Fibroblast of skin of scalp (primary cell): ENCODE data around the gene SDK2.

Experiments
- DNase-seq: peaks from one replicate; pipeline ENCODE4 v3.0.0-alpha.2; 2013

Gene SDK2

DNA sequence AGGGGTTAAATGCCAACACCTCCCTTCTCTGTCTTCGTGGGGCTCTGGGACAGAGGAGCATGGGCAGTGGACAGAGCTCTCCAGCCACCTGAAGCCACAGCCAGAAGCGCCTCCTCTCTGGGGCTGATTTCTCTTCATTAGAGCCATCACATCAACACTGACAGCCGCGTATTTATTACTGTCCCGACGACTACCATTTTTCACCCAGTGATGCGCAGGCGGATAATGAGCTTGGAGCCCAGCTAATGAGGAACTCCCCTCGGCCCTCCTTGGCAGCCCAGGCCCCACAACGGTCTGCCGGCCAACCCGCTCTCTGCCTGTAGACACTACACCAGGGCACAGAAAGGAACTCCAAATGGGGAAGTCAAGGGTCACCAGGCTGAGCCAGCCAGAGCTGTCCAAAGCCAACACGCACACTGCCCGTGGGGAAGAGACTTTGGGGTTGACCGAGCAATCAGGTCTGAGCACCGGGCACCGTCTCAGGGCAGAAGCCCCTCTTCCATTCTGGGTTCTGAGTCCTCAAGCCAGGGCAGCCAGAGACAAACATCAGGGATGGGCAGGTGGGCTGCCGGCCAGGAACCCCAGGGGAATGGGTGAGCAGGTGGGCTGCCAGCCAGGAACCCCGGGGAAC lies 13.2 kb downstream of the SDK2 start:
- no peak for DNase-seq

- DNase-seq: no peak
These were observed 13.7 kb downstream of the SDK2 start for GRCh38 chr17:73630531-73630930.

DNA sequence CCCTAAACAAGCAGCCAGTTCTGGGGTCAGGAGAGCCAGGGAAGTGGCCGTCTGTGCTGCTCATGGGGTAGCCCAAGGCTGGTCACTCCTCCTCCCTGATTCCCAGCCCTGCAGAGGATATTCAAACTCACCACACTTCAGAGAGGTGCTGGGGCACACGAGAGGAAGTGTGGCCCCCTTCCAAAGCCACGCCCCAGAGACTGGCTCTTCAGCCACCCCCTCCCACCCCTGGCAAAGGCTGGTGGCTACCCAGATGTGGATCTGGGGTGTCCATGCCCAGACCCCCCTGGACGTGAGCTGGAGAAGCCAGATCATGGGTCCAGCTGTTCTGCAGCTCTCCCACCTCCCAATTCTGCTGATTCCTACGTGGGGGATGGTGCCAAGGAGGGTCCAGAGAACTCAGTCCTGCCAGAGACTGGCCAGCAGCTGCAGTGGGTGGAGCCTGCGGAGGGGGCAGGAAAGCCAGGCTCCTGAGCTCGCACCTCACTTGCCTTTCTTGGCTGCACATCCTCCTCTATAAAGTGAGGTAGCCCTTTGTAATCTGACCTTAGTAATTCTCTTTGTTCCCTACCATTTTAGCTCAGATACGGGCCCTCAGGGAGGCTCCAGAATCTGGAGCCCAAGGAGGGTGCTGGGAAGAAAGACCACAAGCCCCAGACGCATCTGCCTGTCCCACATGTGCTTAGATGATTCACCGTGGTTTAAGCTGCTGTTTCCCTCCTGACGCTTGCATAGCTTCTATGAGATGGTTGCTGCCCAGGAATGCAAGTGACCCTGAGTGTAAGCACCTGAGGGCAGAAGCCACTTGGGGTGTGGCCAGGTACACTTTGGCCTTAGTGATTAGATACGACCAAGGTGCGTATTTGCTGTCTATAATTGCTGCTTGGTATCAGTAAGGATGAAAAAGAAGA lies 15.3 kb downstream of the SDK2 start:
- no peak for DNase-seq

DNA sequence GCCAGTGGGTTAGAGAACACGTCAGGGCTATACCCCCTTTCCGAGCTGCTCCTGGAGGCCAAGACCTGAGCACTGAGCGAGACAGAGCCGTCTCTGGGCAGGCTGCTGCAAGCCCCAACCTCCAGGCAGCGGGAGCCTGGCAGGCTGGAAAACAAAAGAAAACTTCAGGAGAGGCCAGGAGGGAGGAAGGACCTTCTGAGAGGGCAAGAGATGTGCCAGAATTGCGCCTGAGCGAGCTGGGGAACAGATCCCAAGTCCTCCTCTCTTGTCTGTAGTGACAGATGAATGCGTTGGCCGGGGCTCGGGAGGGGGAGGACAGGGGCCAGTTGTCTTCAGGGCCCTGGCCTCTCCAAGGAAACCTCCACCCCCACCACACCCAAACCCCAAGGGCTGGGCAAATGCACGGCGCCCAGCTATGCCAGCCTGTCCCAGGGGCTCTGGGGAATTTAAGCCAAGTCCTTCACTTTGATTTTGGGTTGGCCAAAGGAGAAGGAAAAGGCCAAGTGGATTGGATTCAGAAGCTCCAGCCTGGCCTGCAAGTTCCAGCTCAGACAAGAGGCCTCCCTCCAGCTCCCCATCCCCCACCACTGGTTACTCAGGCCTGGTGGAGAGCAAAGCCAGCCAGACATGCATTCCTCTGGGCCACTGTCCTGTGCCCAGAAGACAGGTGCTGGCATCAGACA lies 18.1 kb downstream of the SDK2 start:
- DNase-seq: no peak

GRCh38 chr17:73625006-73625405 lies 19.2 kb downstream of the SDK2 start:
- no peak for DNase-seq

DNA sequence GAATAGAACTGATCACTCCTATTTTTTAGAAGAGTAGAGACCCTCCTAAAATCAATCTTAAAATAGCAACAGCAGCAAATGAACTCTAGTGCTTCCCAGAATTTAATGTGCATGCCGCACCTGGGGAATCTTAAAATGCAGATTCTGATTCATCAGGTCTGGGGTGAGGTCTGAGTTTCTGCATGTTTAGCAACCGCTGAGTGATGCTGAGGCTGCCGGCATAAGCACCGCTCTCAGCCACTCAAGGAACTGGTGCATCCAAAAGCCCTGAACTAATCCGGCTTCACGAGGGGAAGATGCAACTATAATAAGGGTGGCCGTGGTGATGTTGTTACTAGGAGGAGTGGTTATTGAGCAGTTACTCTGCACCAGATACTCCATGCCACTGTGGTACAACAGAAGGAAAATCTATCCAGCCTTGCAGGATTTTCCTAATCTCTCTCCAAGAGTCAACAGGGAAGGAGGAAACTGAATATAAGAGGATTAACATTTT lies 19.7 kb downstream of the SDK2 start:
- DNase-seq: no peak

GRCh38 chr17:73623818-73624217 lies 20.4 kb downstream of the SDK2 start:
- DNase-seq: no peak

DNA sequence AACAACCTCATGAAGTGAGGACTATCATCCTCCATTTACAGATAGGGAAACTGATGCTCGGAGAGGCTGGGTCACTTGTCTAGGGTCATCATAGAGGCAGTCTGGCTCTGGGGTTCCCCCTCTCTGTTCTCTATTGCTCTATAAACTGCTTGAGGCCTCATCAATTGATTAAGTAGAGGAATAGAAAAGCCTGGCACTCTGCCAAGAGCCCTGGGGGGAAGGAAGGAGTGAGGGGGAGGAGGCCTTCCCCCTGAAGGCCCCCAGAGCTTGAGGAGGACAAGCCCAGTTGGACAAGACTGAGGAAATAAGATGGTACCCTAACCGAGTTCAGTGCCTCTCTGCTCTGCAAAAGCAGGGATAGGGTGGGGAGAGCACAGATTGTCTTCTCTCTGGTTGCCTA lies 21.0 kb downstream of the SDK2 start:
- no peak for DNase-seq

DNA sequence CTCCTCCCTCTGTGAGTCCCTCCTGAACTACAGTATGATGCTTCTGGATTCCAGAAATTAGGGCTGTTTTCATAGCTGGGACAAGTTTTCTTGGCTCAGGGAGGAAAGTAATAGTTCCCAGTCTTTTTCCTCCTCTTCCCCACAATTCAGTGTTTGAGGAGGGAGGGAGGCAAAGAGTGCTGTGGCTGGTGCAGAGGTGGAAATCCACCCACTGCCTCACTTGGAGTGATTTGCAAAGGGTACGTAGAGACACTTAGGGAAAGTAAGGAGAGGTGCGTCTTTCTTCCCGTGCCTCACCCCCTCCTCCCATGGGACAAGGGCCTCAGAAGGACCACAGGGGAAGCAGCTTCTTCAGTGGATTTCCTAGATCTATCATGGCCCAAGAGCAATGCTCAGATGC lies 21.9 kb downstream of the SDK2 start:
- no peak for DNase-seq

- no peak for DNase-seq
These were observed 22.6 kb downstream of the SDK2 start for GRCh38 chr17:73621685-73622084.

GRCh38 chr17:73620414-73620813 lies 23.8 kb downstream of the SDK2 start:
- no peak for DNase-seq

DNA sequence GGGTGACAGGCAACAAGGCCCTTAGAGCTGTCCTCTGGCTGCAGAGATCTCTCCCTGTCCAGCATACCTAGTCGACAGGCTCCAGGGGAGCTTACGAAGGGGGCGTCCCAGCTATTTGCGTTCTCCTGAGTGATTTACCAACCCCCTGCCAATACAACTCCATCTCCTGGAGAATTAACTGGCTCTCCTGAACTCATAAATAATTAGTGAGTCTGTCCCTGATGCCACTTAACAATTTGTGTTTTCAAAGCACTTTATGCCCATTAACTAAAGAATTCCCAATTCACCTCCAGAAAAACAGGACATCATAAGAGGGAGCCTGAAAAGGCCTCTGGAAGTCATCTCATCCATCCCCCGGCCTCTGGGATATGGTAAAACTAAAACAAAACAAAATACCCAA lies 26.7 kb downstream of the SDK2 start:
- no peak for DNase-seq

GRCh38 chr17:73616873-73617404 lies 27.3 kb downstream of the SDK2 start:
- no peak for DNase-seq

DNA sequence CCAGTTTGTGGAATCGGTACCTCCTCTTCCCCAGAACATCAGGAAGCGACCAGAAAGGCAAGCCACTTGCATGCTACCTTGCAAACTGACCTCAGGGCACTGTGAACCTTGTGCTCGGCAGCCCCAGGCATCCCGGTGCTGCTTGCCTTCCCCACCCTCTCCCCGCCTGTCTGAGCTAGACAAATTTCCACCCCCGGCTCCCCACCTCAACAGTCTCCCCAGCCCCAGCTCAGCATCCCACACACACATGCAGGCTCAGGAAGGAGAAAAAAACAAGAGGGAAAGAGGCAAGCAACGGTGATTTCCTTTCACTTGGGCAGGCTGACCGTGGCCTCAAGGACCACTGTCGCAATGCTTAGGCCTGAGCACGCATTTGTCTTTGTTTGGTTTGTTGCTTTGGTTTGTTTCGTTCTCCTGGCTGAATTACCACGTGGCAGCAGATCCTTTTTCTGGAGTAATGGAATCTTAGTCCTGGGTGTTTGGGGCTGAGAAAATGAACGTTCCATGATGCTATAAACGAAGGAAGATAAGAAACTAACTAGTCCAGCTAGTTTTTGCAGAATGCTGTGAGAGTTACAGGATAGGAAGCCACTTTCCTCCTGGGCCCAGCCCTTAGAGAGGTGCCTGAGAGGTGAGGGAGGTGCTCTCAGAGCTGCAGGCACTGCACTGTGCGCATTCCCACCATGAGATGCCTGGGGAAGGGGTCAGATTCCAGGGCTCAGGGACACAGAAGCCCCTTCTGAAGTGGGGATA lies 27.9 kb downstream of the SDK2 start:
- no peak for DNase-seq

GRCh38 chr17:73614256-73614655 lies 30.0 kb downstream of the SDK2 start:
- DNase-seq: no peak

- no peak for DNase-seq
These were observed 30.7 kb downstream of the SDK2 start for GRCh38 chr17:73613271-73614233.

DNA sequence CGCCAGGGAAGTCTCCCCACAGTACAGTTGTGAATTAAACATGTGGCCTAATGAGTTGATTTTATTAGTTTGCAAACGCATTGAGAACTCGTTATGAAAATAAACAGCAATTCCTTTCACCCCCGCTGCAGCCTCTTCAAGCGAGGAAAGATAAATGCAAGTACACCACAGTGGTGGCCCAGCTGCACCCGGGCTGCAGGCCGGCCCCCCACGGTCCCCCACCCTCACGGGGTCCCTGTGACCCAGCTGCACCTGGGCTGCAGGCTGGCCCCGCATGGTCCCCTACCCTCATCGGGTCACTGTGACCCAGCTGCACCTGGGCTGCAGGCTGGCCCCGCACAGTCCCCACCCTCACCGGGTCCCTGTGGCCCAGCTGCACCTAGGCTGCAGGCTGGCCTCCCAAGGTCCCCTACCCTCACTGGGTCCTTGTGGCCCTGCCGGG lies 32.2 kb downstream of the SDK2 start:
- no peak for DNase-seq

DNA sequence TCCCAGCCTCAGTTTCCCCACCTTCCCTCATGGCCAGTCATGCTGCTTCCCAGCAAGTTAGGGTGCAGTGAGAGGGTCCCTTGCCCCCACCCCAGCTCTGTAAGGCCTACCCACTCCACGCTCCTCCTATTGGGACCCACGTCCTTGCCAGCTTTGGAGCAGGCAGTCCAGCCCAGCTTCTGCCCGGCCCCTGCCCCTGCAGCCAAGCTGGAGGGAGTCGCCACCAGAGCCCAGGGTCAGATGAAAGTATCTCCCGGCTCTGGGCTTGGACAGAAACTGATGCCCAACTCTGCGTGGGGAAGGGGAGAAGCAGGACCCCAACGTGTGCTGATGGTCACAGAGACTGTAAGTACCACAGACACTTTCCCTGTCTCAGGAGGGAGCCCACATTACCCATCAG lies 32.6 kb downstream of the SDK2 start:
- DNase-seq: no peak

DNA sequence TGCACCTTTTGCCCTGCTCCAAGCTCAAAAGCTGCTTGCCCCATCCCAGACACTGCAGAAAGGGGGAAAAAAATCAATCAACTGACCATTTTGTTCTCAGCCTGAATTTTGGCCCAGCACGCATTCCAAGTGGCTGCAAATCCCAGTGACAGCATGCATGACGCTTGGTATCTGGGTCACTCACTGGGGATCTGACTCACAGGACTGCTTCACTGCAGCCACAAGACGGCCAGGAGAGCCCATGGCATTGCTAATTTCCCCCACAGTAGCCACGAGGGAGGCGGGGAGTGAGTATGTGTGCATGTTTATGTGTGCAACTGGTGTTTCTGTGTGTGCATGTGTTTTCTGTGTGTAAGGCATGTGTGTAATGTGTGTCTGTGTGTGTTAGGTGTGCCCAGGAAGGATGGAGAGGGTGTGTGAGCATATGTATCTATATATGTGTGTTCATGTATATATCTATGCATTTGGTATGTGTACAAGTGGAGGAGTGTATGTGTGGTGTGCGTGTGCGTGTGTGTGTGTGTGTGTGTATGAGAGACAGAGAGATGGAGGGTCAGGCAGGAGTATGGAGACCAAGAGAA lies 33.8 kb downstream of the SDK2 start:
- peak; percentile 9 for DNase-seq

DNA sequence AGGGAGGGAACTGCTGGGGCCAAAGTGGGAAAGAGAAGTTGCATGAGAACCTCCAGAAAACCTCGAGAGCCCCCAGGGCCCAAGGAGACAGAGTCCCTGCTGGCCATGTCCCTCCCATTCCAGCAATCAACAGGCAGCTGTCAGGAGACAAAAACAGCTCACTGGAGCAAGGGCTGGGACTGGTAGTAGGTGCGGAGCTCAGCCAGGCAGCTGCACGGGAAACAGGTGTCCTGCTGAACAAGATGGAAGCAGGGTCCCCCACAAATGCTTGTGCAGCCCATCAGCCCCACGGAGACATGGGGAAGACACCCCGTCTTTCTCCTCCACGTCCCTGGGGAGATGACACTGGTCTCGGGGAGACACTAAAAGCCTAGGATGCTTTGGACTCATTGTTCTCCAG lies 34.5 kb downstream of the SDK2 start:
- DNase-seq: no peak

DNA sequence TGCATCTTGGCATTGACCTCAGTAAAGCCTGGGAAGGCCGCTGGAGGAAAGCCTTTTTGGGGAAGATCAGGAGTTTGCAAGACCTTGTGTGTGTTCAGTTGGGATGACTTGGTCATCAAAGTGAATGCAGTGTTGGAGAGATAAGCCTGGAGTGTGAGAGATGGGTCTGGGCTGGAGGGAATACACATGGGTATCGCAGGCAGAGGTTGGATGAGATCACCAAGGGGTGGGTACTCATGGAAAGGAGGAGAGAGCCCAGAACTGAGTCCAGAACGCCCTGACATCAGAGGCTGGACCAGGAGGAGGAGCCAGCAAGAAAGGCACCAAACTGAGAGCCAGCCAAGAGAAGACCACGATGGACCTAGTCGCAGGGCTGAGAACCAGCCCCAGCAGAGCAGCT lies 35.2 kb downstream of the SDK2 start:
- DNase-seq: no peak
